Thyroid gland (tissue), 4 donors: ENCODE data around the gene RBM39.

Source experiments
- CTCF ChIP-seq, 6 experiments: fragments of 200-600 bp in 3 of 6; fragments of 450-650 bp in 3 of 6; sonication (generic) in 3 of 6; IDR thresholded peaks; one replicate each; pipeline ENCODE4 v1.5.1; 2016 to 2019; ENCODE audit warnings: antibody characterized with exemption in 6 of 6, mild to moderate bottlenecking in 2 of 6, inconsistent platforms in 1 of 6, moderate library complexity in 1 of 6
- POLR2A ChIP-seq, 2 donors: fragments of 450-650 bp; IDR thresholded peaks; one replicate each; pipeline ENCODE4 v1.6.1; 2017; ENCODE audit warnings: antibody characterized with exemption in 2 of 2, mild to moderate bottlenecking in 2 of 2, moderate library complexity in 1 of 2

GRCh38 chr20:35700625-35701148, 41.4 kb downstream of the RBM39 start:
- TF ChIP-seq CTCF (IDR thresholded peaks at IDR 0.05) (no peak), POLR2A (IDR thresholded peaks at IDR 0.05) (no peak)
